HAP-1 (cell line): ENCODE data around the gene SCN4B.

Experiments
- DNase-seq, 2 experiments: peaks; one replicate each; pipeline ENCODE4 v3.0.0-alpha.2; 2016 to 2020; ENCODE audit warnings: low spot score in 2 of 2
- H3K27me3 ChIP-seq: fragments of 250-450 bp; sonication (Bioruptor Pico); 2 replicates; pipeline ENCODE4 v1.5.1; 2020; ENCODE audit warnings: low read depth, mild to moderate bottlenecking, moderate library complexity
- H3K36me3 ChIP-seq: fragments of 250-450 bp; sonication (Bioruptor Pico); replicated peaks from 2 replicates; pipeline ENCODE4 v1.5.1; 2020; ENCODE audit warnings: mild to moderate bottlenecking
- H3K4me1 ChIP-seq: fragments of 250-450 bp; sonication (Bioruptor Pico); 2 replicates; pipeline ENCODE4 v1.5.1; 2020; ENCODE audit warnings: mild to moderate bottlenecking
- H3K4me3 ChIP-seq: fragments of 250-450 bp; sonication (Bioruptor Pico); 2 replicates; pipeline ENCODE4 v1.5.1; 2020; ENCODE audit warnings: mild to moderate bottlenecking, moderate library complexity
- H3K9me3 ChIP-seq: fragments of 250-450 bp; sonication (Bioruptor Pico); 2 replicates; pipeline ENCODE4 v1.5.1; 2020; ENCODE audit warnings: mild to moderate bottlenecking, moderate library complexity
- in situ Hi-C: fragments of 300-500 bp; cut with MboI; formaldehyde crosslinking; loops from 3 replicates; pipeline ENCODE4 v1.14.3; 2020; ENCODE audit warnings: low sequenced_read_pairs, inconsistent platforms, mixed read lengths

SCN4B gene

DNA sequence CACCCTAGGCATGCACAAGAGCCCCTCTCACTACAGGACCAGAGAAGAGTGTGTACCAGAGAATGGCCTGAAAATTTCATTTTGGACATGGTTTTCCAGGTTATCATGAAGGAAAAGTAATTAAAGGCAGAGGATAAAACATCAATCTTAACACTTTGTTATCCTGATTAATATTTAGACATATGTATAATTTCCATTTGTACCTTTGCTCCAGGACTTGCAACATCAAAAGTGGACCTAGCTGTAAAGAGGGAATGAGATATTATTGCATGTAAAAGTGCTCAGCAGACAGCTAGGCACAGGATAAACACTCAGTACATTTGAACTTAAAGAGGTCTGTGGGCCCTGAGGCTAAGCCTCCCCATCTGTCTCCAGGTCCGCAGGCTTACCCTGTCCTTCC, 2.0 kb upstream of the SCN4B start:
- Histone ChIP-seq H3K4me1 (no peaks in the 10 kb centered on the region), H3K9me3 (no peaks in the 10 kb centered on the region), H3K36me3 (no peaks in the 10 kb centered on the region), H3K27me3 (peaks cover 51% of the 10 kb centered on the region), H3K4me3 (no peak overlapping the region)
- no peak for DNase-seq
- in situ Hi-C loops = no loop called here

DNA sequence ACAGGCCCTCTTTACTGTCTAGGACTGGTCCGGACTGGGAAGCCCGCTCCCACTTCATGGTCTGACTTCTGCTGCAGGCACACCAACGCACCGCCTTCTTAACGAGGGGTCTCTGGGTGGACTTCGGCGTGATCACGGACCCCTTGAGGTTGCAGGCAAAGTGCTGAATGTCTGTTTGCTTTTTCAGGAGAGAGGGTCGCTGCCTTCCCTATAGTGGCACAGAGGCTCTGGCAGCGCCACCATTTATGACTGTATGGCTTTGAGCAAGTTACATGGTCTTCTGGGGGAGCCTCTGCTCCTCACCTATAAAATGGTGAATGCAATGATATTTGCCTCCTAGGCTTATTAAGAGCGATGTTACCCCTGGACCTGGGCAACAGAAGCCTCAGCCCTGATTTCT, 1.4 kb upstream of the SCN4B start:
- no peak overlapping the region for H3K4me3 ChIP-seq
- no peaks in the 10 kb centered on the region for H3K36me3 ChIP-seq
- no peaks in the 10 kb centered on the region for H3K9me3 ChIP-seq
- peaks cover 49% of the 10 kb centered on the region for H3K27me3 ChIP-seq
- in situ Hi-C loops = no loop called here
- no peaks in the 10 kb centered on the region for H3K4me1 ChIP-seq
- DNase-seq = no peak

DNA sequence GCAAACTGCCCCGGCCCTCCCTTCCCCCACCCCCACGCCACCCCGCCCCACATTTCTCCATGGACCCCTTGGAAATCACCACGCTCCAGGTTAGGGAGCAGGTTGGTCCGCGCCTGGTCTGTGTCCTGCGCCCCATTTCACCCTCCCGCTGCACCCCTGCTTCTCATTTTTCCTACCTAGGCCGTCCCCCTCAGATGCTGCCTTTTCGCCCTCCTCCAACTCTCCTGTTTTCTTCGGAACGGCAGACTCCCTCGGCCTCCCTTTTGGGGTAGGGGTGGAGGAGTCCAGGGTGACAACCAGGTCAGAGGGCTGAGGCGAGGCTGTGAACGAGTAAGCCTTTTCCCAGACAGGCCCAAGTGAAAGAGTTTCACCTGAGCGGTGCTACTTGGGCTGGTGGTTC, 893 bp upstream of the SCN4B start:
- no peak for DNase-seq
- no peaks in the 10 kb centered on the region for H3K4me1 ChIP-seq
- no peaks in the 10 kb centered on the region for H3K9me3 ChIP-seq
- H3K4me3 ChIP-seq = no peak overlapping the region
- in situ Hi-C loops = no loop called here
- no peaks in the 10 kb centered on the region for H3K36me3 ChIP-seq
- H3K27me3 ChIP-seq = peaks cover 46% of the 10 kb centered on the region

DNA sequence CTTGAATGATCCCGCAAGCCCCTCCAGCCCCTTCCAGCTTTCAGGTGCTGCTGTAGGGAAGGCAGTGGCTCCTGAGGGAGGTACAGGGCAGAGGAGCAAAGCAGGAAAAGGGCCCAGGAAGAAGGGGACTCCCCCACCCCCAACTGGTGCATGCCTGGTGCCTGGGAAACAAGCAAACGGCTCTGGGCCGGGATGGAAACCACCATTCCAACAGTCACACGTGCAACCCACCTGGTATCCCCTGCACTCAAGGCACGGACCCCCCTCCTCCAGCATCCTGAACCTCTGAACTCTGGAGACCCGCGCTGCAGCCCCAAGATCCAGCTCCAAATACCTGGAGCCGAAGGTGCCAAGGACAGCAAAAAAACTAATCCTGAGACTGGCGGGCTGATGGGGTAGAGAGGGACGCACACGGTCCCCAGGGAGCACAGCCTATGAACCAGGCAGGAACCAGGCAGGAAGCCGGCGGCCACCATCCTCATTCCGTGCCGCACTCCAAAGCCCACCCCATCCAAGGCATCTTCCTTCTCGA, 537 bp downstream of the SCN4B start:
- Histone ChIP-seq H3K27me3 (peaks cover 33% of the 10 kb centered on the region), H3K9me3 (no peaks in the 10 kb centered on the region), H3K4me3 (peak overlapping the region; percentile 43), H3K36me3 (no peaks in the 10 kb centered on the region), H3K4me1 (no peaks in the 10 kb centered on the region)
- DNase-seq = peak in 1 of 2 experiments; percentile 30
- in situ Hi-C loops = no loop called here

- Histone ChIP-seq H3K27me3 (peaks cover 27% of the 10 kb centered on the region), H3K4me1 (no peaks in the 10 kb centered on the region), H3K36me3 (no peaks in the 10 kb centered on the region), H3K9me3 (no peaks in the 10 kb centered on the region), H3K4me3 (no peak overlapping the region)
- DNase-seq = no peak
- in situ Hi-C loops = no loop called here
These were observed 1.2 kb downstream of the SCN4B start for GRCh38 chr11:118151431-118151830.

- H3K27me3 ChIP-seq = peaks cover 12% of the 10 kb centered on the region
- in situ Hi-C loops = no loop called here
These were observed 3.1 kb downstream of the SCN4B start for GRCh38 chr11:118149493-118149892.

GRCh38 chr11:118148856-118149255, 3.8 kb downstream of the SCN4B start:
- no peak for DNase-seq
- Histone ChIP-seq H3K27me3 (peaks cover 8% of the 10 kb centered on the region), H3K4me3 (no peak overlapping the region), H3K36me3 (no peaks in the 10 kb centered on the region), H3K4me1 (no peaks in the 10 kb centered on the region), H3K9me3 (no peaks in the 10 kb centered on the region)
- in situ Hi-C loops = no loop called here

More at GRCh38 chr11:118149493-118149892, 3.1 kb downstream of the SCN4B start:
- Histone ChIP-seq H3K36me3 (no peaks in the 10 kb centered on the region), H3K9me3 (no peaks in the 10 kb centered on the region), H3K4me1 (no peaks in the 10 kb centered on the region), H3K4me3 (no peak overlapping the region)
- no peak for DNase-seq

- H3K9me3 ChIP-seq = no peaks in the 10 kb centered on the region
- H3K36me3 ChIP-seq = no peaks in the 10 kb centered on the region
- H3K27me3 ChIP-seq = peaks cover 12% of the 10 kb centered on the region
- H3K4me3 ChIP-seq = no peak overlapping the region
- no peaks in the 10 kb centered on the region for H3K4me1 ChIP-seq
- no peak for DNase-seq
- in situ Hi-C loops = no loop called here
These were observed 4.4 kb downstream of the SCN4B start for GRCh38 chr11:118148240-118148639.

GRCh38 chr11:118147502-118147901, 5.1 kb downstream of the SCN4B start:
- no peaks in the 10 kb centered on the region for H3K4me1 ChIP-seq
- H3K4me3 ChIP-seq = no peak overlapping the region
- in situ Hi-C loops = no loop called here
- no peak for DNase-seq
- peaks cover 20% of the 10 kb centered on the region for H3K27me3 ChIP-seq
- no peaks in the 10 kb centered on the region for H3K36me3 ChIP-seq
- no peaks in the 10 kb centered on the region for H3K9me3 ChIP-seq

- H3K36me3 ChIP-seq = no peaks in the 10 kb centered on the region
- H3K27me3 ChIP-seq = peaks cover 19% of the 10 kb centered on the region
- in situ Hi-C loops = no loop called here
- no peak overlapping the region for H3K4me3 ChIP-seq
- DNase-seq = no peak
- H3K9me3 ChIP-seq = no peaks in the 10 kb centered on the region
- H3K4me1 ChIP-seq = no peaks in the 10 kb centered on the region
These were observed 6.1 kb downstream of the SCN4B start for GRCh38 chr11:118146554-118146953.

- no peaks in the 10 kb centered on the region for H3K36me3 ChIP-seq
- in situ Hi-C loops = no loop called here
- peaks cover 22% of the 10 kb centered on the region for H3K27me3 ChIP-seq
- no peaks in the 10 kb centered on the region for H3K9me3 ChIP-seq
- no peaks in the 10 kb centered on the region for H3K4me1 ChIP-seq
- peak; percentile 73 to 94 for DNase-seq
- peak overlapping the region; percentile 49 for H3K4me3 ChIP-seq
These were observed 7.1 kb downstream of the SCN4B start for GRCh38 chr11:118145285-118146227.

GRCh38 chr11:118144301-118145268, 8.0 kb downstream of the SCN4B start:
- no peaks in the 10 kb centered on the region for H3K4me1 ChIP-seq
- no peak for DNase-seq
- H3K27me3 ChIP-seq = peaks cover 23% of the 10 kb centered on the region
- in situ Hi-C loops = no loop called here
- H3K36me3 ChIP-seq = no peaks in the 10 kb centered on the region
- no peaks in the 10 kb centered on the region for H3K9me3 ChIP-seq
- no peak overlapping the region for H3K4me3 ChIP-seq

GRCh38 chr11:118143661-118144185, 8.9 kb downstream of the SCN4B start:
- no peak for DNase-seq
- Histone ChIP-seq H3K4me3 (no peak overlapping the region), H3K27me3 (peaks cover 31% of the 10 kb centered on the region), H3K36me3 (no peaks in the 10 kb centered on the region), H3K9me3 (no peaks in the 10 kb centered on the region), H3K4me1 (no peaks in the 10 kb centered on the region)
- in situ Hi-C loops = no loop called here
